ENCODE measurements around the gene SLC16A2.

DNA sequence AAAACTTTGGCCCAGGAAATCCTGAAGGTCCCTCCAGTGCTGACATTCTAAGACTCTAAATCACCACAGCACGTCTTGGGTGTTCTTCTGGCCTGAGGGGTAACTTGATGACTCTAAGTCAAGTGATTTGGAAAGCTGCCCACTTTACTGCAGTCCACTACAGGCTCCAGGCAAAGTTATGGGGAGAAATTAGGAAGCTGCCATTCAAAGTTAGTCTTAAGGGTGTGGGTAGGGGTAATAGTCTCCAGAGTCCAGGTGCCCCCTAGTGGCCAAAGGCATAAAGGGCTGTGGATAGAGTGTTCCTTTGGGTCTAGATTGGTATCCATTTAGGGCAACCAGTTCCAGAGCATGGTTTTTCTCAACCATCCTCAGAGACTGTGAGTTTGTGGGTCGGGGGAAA, 38.7 kb upstream of the SLC16A2 start:
- TF ChIP-seq, protein P1, sequence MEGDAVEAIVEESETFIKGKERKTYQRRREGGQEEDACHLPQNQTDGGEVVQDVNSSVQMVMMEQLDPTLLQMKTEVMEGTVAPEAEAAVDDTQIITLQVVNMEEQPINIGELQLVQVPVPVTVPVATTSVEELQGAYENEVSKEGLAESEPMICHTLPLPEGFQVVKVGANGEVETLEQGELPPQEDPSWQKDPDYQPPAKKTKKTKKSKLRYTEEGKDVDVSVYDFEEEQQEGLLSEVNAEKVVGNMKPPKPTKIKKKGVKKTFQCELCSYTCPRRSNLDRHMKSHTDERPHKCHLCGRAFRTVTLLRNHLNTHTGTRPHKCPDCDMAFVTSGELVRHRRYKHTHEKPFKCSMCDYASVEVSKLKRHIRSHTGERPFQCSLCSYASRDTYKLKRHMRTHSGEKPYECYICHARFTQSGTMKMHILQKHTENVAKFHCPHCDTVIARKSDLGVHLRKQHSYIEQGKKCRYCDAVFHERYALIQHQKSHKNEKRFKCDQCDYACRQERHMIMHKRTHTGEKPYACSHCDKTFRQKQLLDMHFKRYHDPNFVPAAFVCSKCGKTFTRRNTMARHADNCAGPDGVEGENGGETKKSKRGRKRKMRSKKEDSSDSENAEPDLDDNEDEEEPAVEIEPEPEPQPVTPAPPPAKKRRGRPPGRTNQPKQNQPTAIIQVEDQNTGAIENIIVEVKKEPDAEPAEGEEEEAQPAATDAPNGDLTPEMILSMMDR (IDR thresholded peaks at IDR 0.05) = peak; percentile 62
- TF ChIP-seq ZNF317 (CRISPR knock-in tag; IDR thresholded peaks at IDR 0.05; ENCODE audit: borderline replicate concordance, low read depth) (no peak), SMAD3 (CRISPR knock-in tag; IDR thresholded peaks at IDR 0.05; ENCODE audit: borderline replicate concordance) (no peak), TP53 (CRISPR knock-in tag; IDR thresholded peaks at IDR 0.05) (no peak), ZNF121 (CRISPR knock-in tag; IDR thresholded peaks at IDR 0.05) (no peak), ZNF232 (CRISPR knock-in tag; IDR thresholded peaks at IDR 0.05) (no peak)
- TF ChIP-seq, protein P2, sequence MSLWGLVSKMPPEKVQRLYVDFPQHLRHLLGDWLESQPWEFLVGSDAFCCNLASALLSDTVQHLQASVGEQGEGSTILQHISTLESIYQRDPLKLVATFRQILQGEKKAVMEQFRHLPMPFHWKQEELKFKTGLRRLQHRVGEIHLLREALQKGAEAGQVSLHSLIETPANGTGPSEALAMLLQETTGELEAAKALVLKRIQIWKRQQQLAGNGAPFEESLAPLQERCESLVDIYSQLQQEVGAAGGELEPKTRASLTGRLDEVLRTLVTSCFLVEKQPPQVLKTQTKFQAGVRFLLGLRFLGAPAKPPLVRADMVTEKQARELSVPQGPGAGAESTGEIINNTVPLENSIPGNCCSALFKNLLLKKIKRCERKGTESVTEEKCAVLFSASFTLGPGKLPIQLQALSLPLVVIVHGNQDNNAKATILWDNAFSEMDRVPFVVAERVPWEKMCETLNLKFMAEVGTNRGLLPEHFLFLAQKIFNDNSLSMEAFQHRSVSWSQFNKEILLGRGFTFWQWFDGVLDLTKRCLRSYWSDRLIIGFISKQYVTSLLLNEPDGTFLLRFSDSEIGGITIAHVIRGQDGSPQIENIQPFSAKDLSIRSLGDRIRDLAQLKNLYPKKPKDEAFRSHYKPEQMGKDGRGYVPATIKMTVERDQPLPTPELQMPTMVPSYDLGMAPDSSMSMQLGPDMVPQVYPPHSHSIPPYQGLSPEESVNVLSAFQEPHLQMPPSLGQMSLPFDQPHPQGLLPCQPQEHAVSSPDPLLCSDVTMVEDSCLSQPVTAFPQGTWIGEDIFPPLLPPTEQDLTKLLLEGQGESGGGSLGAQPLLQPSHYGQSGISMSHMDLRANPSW (CRISPR knock-in tag; conservative IDR thresholded peaks at IDR 0.05; ENCODE audit: low read depth) = no peak
- TF ChIP-seq, protein P3, sequence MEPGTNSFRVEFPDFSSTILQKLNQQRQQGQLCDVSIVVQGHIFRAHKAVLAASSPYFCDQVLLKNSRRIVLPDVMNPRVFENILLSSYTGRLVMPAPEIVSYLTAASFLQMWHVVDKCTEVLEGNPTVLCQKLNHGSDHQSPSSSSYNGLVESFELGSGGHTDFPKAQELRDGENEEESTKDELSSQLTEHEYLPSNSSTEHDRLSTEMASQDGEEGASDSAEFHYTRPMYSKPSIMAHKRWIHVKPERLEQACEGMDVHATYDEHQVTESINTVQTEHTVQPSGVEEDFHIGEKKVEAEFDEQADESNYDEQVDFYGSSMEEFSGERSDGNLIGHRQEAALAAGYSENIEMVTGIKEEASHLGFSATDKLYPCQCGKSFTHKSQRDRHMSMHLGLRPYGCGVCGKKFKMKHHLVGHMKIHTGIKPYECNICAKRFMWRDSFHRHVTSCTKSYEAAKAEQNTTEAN (CRISPR knock-in tag; IDR thresholded peaks at IDR 0.05) = no peak
- TF ChIP-seq, protein P4, sequence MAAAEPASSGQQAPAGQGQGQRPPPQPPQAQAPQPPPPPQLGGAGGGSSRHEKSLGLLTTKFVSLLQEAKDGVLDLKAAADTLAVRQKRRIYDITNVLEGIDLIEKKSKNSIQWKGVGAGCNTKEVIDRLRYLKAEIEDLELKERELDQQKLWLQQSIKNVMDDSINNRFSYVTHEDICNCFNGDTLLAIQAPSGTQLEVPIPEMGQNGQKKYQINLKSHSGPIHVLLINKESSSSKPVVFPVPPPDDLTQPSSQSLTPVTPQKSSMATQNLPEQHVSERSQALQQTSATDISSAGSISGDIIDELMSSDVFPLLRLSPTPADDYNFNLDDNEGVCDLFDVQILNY (CRISPR knock-in tag; IDR thresholded peaks at IDR 0.05) = no peak
- TF ChIP-seq, protein P5, sequence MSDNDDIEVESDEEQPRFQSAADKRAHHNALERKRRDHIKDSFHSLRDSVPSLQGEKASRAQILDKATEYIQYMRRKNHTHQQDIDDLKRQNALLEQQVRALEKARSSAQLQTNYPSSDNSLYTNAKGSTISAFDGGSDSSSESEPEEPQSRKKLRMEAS (CRISPR knock-in tag; IDR thresholded peaks at IDR 0.05) = no peak
